DMS114 treated with DMSO at 0.1 percent for 48 hours (cell line): ENCODE data around the gene SYT1.

Source experiments
- DNase-seq: peaks from one replicate; lab custom pipeline; 2025; ENCODE audit not compliant: unreplicated experiment; lab: John Stamatoyannopoulos, UW

Gene SYT1

DNA sequence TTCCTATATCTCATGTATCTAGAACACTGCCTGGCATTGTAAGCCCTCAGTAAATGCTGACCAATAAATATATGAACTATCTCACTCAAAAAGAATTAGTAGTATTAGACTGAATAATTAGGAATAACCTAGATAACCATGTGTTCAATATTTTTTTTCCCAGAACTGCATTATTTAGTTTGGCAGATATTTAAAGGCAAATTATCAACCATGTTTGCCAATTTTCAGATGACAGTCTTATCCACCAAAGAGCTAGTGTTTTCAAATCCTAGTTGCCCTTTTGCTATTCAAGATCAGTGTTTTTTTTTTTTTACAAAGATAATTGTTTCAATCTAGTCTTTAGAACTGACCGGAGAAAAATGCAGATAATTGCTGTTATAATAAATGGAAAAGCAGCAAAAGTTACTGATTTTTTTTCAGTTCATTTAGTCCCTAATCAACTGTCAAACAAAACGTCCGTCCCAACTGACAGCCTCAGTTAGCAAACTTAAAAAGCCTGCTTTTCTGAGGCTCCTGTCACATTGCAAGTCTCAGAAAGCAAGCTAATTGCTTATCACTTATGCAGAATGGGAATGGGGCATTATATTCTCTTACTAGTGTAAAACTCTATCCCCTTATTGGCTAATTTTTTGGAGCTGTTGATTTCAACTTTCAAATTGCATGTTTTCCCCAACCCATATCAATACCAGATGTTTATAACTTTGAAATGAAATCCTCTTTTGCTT is 623.0 kb downstream of the SYT1 start:
- no peak for DNase-seq
